Caki2 (cell line): ENCODE data around the gene GRK2. TPM values are rescaled to one million over a fixed set of nuclear protein-coding genes. Genes with fewer than 3 reads are reported as not detected.

ENCODE experiments used
- DNase-seq: peaks from one replicate; pipeline ENCODE4 v3.0.0-alpha.2; 2015; ENCODE audit warnings: low read depth
- in situ Hi-C: cut with HindIII; loops from 2 replicates; pipeline ENCODE4 v1.10.0; 2016; ENCODE audit warnings: low sequenced_read_pairs, low pct_unique_long_range_greater_than_20kb, mixed read lengths
- total RNA-seq: library from RNA; depleted of rRNA; stranded (reverse); fragments of >200 nt; shearing (Covaris generic); gene quantifications from 2 replicates; pipeline ENCODE4 v1.2.3, GENCODE V29; 2014; ENCODE audit warnings: low replicate concordance

Gene GRK2
- total RNA-seq, 1 experiment from 2014 or later: 37.1 TPM

- in situ Hi-C loops: no loop called here
Measured at GRCh38 chr11:67278135-67278938, 12.1 kb downstream of the GRK2 start.

GRCh38 chr11:67278939-67279588, 12.8 kb downstream of the GRK2 start:
- in situ Hi-C loops: no loop called here
- no peak for DNase-seq

More at GRCh38 chr11:67278135-67278938, 12.1 kb downstream of the GRK2 start:
- DNase-seq: no peak

GRCh38 chr11:67279589-67280340, 13.5 kb downstream of the GRK2 start:
- no peak for DNase-seq
- in situ Hi-C loops: no loop called here

- DNase-seq: no peak
- in situ Hi-C loops: no loop called here
Measured at GRCh38 chr11:67280341-67280787, 14.1 kb downstream of the GRK2 start.

- in situ Hi-C loops: no loop called here
- DNase-seq: no peak
Measured at GRCh38 chr11:67280788-67281551, 14.7 kb downstream of the GRK2 start.

GRCh38 chr11:67281552-67282150, 15.4 kb downstream of the GRK2 start:
- in situ Hi-C loops: no loop called here

GRCh38 chr11:67282155-67282875, 16.0 kb downstream of the GRK2 start:
- DNase-seq: no peak
- in situ Hi-C loops: no loop called here

More at GRCh38 chr11:67281552-67282150, 15.4 kb downstream of the GRK2 start:
- DNase-seq: no peak

GRCh38 chr11:67282876-67283371, 16.7 kb downstream of the GRK2 start:
- in situ Hi-C loops: no loop called here
- no peak for DNase-seq

- in situ Hi-C loops: no loop called here
- no peak for DNase-seq
Measured at GRCh38 chr11:67283481-67283963, 17.2 kb downstream of the GRK2 start.

GRCh38 chr11:67284811-67285540, 18.7 kb downstream of the GRK2 start:
- in situ Hi-C loops: no loop called here
- DNase-seq: no peak

GRCh38 chr11:67285541-67286498, 19.5 kb downstream of the GRK2 start:
- DNase-seq: no peak
- in situ Hi-C loops: no loop called here

GRCh38 chr11:67286621-67287333, 20.5 kb downstream of the GRK2 start:
- DNase-seq: no peak
- in situ Hi-C loops: no loop called here

- DNase-seq: no peak
- in situ Hi-C loops: no loop called here
Measured at GRCh38 chr11:67287355-67288197, 21.3 kb downstream of the GRK2 start.

GRCh38 chr11:67288198-67288451, 21.9 kb downstream of the GRK2 start:
- DNase-seq: no peak
- in situ Hi-C loops: no loop called here
